Measurements from ENCODE around the gene MYB. TPM values are rescaled to one million over a fixed set of nuclear protein-coding genes. Genes with fewer than 3 reads are reported as not detected.
A peak's percentile ranks its signal among the peaks of the same experiment; 100 is the strongest.
"Not testable (repeated sequence)": the region's sequence is repeated elsewhere in the genome, so short reads cannot be mapped to it uniquely, and the experiment has no call there.

MYB gene
- 0.95 TPM in 1 of 2 replicates, not detected in the other for total RNA-seq (2014; rRNA removed; shearing (Covaris generic); ENCODE audit: low replicate concordance)

- peak; percentile 73 for DNase-seq (ENCODE audit: low read depth)
- in situ Hi-C loops (cut with HindIII; ENCODE audit: low pct_unique_long_range_greater_than_20kb, low sequenced_read_pairs), result no loop called here
These were observed at the start of gene MYB for GRCh38 chr6:135180542-135181332. Gene MYB, plus strand, starts transcription at chr6:135181308. Its CDS starts 206 bp downstream, at chr6:135181514.

DNA sequence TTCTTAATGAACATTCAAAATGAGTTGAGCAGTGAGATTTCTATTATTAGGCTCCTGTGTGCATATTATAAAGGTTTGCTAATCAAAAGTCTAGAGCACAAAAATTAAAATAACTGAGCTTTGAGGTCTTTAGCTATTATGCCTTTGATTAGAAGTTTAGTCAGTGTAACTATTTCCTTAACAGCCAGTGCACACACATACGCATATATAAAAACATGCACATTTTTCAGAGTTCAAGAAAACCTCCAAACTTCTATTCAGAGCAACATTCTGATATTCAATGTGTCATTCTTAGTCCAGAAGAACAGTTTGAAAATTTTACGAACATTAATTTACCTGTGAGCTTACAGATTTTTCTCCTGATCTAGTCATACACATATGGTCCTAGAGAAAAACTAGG is 48.3 kb upstream of the MYB start:
- in situ Hi-C loops (cut with HindIII; ENCODE audit: low pct_unique_long_range_greater_than_20kb, low sequenced_read_pairs), result no loop called here
- DNase-seq (ENCODE audit: low read depth), result no peak

DNA sequence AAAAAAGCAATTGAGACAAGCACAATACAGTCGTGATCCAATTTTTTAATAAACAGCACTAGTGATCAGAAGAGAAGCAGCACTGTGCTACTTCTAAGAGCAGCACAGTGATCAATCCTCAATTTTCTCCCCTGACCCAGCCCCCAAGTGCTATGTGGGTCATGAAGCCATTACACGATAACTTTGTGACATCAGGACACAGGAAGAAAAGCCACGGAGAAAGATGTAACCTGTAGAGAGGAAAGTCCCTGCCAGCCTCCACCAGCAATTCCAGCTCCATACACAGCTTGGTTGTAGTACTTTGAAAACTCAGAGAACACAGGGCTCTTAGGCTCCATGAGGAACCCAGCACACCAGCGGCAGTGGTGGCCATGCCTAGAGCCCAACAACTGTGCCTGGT is 45.3 kb upstream of the MYB start:
- no peak for DNase-seq (ENCODE audit: low read depth)
- in situ Hi-C loops (cut with HindIII; ENCODE audit: low pct_unique_long_range_greater_than_20kb, low sequenced_read_pairs), result no loop called here

GRCh38 chr6:135137826-135138225 is 43.3 kb upstream of the MYB start:
- DNase-seq (ENCODE audit: low read depth), result no peak
- in situ Hi-C loops (cut with HindIII; ENCODE audit: low pct_unique_long_range_greater_than_20kb, low sequenced_read_pairs), result no loop called here

- in situ Hi-C loops (cut with HindIII; ENCODE audit: low pct_unique_long_range_greater_than_20kb, low sequenced_read_pairs), result no loop called here
- no peak for DNase-seq (ENCODE audit: low read depth)
These were observed 39.9 kb upstream of the MYB start for GRCh38 chr6:135141182-135141581.

DNA sequence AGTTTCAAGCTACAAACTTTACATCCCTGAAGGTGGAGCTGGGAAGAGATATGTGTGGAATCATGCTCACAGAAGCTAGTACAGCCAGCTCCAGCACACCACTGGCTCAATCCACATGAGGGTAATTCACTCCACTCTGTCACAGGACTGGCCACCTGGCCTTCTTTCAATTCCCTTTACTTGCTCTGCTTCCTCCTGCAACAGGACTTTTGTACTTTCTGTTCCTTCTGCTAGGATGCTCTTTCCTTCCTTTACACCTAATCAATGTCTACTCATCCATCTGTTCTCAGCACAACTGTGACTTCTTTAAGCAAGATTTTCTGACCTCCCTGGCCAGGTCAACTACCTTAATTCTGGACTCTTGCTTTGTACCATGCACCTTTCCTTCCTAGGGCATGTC is 39.4 kb upstream of the MYB start:
- DNase-seq (ENCODE audit: low read depth), result no peak
- in situ Hi-C loops (cut with HindIII; ENCODE audit: low pct_unique_long_range_greater_than_20kb, low sequenced_read_pairs), result no loop called here

- in situ Hi-C loops (cut with HindIII; ENCODE audit: low pct_unique_long_range_greater_than_20kb, low sequenced_read_pairs); DNase-seq (ENCODE audit: low read depth): not testable (repeated sequence)
These were observed 38.9 kb upstream of the MYB start for GRCh38 chr6:135142232-135142631.

- DNase-seq (ENCODE audit: low read depth), result no peak
- in situ Hi-C loops (cut with HindIII; ENCODE audit: low pct_unique_long_range_greater_than_20kb, low sequenced_read_pairs), result no loop called here
These were observed 36.4 kb upstream of the MYB start for GRCh38 chr6:135144673-135145062.

- in situ Hi-C loops (cut with HindIII; ENCODE audit: low pct_unique_long_range_greater_than_20kb, low sequenced_read_pairs), result no loop called here
These were observed 35.9 kb upstream of the MYB start for GRCh38 chr6:135145063-135145800.

GRCh38 chr6:135146162-135146934 is 34.8 kb upstream of the MYB start:
- in situ Hi-C loops (cut with HindIII; ENCODE audit: low pct_unique_long_range_greater_than_20kb, low sequenced_read_pairs), result no loop called here
- DNase-seq (ENCODE audit: low read depth), result no peak

More at GRCh38 chr6:135145063-135145800, 35.9 kb upstream of the MYB start:
- peak; percentile 15 for DNase-seq (ENCODE audit: low read depth)

DNA sequence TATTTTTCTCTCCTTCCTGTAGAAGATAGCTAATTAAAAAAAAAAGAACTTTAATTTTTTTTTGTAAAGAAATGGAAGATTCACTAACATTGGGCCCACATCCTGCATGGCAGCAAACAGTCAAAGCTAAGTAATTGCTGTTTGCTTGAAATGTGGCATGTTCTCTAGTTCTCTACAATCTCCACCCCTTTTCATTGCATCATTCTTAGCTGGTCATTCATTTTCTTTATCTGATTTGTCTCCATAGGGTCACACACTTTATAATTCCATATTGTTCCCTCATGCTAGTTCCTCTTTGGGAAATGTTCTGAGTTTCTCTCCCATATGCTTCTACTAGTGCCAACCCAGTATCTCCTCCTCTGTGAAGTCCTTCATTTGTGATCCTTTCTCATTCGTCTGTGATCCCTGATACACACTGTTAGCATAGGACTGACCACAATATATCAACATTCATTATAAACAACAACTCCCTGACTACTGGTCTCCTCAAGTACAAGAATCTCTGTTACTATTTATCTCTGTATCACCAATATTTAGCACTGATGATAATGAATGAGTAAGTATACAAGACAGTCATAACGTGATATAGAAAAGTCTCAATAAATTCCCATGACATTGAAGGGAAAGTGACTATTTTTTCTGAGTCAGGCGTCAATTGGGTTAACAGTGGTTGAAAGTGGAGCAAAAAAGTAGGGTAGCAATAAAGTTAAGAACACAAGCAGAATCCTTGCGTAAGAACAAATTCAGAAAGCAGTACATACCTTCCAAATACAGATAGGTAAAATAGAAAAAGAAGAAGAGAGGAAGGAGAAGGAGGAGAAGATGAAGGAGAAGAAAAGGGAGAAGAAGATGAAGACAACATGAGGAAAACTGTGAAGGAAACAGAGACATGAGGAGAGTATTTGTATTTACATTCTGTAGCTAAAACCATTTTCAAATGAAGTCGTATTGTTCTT is 33.2 kb upstream of the MYB start:
- in situ Hi-C loops (cut with HindIII; ENCODE audit: low pct_unique_long_range_greater_than_20kb, low sequenced_read_pairs), result no loop called here

GRCh38 chr6:135148889-135149288 is 32.2 kb upstream of the MYB start:
- DNase-seq (ENCODE audit: low read depth), result no peak
- in situ Hi-C loops (cut with HindIII; ENCODE audit: low pct_unique_long_range_greater_than_20kb, low sequenced_read_pairs), result no loop called here

More for the DNA sequence above, 33.2 kb upstream of the MYB start:
- DNase-seq (ENCODE audit: low read depth), result no peak

DNA sequence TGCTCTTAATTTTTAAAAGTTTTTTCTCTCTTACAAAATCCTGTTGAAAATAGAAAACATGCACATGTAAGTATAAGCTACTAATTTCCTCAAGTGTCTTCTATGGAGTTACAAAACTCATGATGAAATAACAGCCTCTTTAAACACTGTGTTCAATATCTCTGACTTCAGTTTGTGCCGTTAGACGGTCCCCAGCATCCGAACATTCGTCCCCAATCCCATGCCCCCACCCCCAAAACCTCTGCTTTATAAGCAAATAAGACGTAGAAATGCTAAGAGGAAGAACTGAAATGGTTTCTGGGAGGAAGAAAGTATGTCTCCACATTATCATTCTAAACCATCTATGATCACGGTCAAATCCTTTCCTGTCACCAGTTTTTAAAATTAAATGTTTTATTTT is 31.7 kb upstream of the MYB start:
- DNase-seq (ENCODE audit: low read depth), result no peak
- in situ Hi-C loops (cut with HindIII; ENCODE audit: low pct_unique_long_range_greater_than_20kb, low sequenced_read_pairs), result no loop called here

GRCh38 chr6:135150481-135150880 is 30.6 kb upstream of the MYB start:
- in situ Hi-C loops (cut with HindIII; ENCODE audit: low pct_unique_long_range_greater_than_20kb, low sequenced_read_pairs); DNase-seq (ENCODE audit: low read depth): not testable (repeated sequence)

- DNase-seq (ENCODE audit: low read depth); in situ Hi-C loops (cut with HindIII; ENCODE audit: low pct_unique_long_range_greater_than_20kb, low sequenced_read_pairs): not testable (repeated sequence)
These were observed 27.0 kb upstream of the MYB start for GRCh38 chr6:135154125-135154524.

- DNase-seq (ENCODE audit: low read depth), result no peak
- in situ Hi-C loops (cut with HindIII; ENCODE audit: low pct_unique_long_range_greater_than_20kb, low sequenced_read_pairs), result no loop called here
These were observed 22.7 kb upstream of the MYB start for GRCh38 chr6:135158397-135158796.

- in situ Hi-C loops (cut with HindIII; ENCODE audit: low pct_unique_long_range_greater_than_20kb, low sequenced_read_pairs), result no loop called here
- no peak for DNase-seq (ENCODE audit: low read depth)
These were observed 21.6 kb upstream of the MYB start for GRCh38 chr6:135159531-135159930.

All from Caki2 (cell line).